DMS 273 (cell line): ENCODE results near the gene REEP6.

Source experiments
- DNase-seq: peaks from one replicate; lab custom pipeline; 2025; ENCODE audit not compliant: unreplicated experiment; lab: John Stamatoyannopoulos, UW

REEP6 gene

GRCh38 chr19:1540365-1540925, 49.5 kb downstream of the REEP6 start:
- no peak for DNase-seq
